ENCODE measurements around the gene PPP1R13B. TPM values are rescaled to one million over a fixed set of nuclear protein-coding genes. Genes with fewer than 3 reads are reported as not detected.
"Not testable (repeated sequence)": the region's sequence is repeated elsewhere in the genome, so short reads cannot be mapped to it uniquely, and the experiment has no call there.

PPP1R13B gene
- total RNA-seq, 4 donors from 2014 or later = 19.9 to 25.2 (median 23.6) TPM

DNA sequence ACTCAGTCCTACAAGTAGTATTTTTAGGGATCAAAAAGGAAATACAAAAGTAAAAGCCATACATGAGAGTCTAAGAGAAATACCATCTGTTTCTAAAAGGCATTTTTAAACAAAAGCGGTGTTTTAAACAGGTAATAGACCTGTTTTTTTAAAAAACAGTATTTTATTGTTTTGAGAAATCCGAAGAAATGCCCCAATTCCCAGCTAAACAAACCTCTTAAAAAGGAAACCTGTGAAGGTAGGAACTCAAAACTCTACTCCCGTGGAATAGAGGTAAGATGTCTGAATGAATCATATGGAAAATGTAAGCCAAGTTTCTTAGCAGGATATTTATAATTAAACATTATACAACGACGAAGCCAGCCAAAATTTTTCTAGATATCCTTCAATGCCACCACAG lies 2.0 kb downstream of the PPP1R13B start:
- H3K4me1 ChIP-seq = peaks cover 25 to 30% (median 28%) of the 10 kb centered on the region in 4 donors
- no peaks in the 10 kb centered on the region for H3K9me3 ChIP-seq
- intact Hi-C loops (cut with DNase I) = loop anchor here (5.0 kb wide), 1 partner anchor 38 kb away; no protein-coding TSS in a partner anchor
- no peak for TF ChIP-seq POLR2AphosphoS5 (IDR thresholded peaks at IDR 0.05)
- no peak for TF ChIP-seq CTCF (IDR thresholded peaks at IDR 0.05)
- TF ChIP-seq POLR2A (IDR thresholded peaks at IDR 0.05; ENCODE audit: low read depth) = no peak
- TF ChIP-seq EP300 (IDR thresholded peaks at IDR 0.05) = no peak
- no peak overlapping the region for H3K4me3 ChIP-seq
- H3K27ac ChIP-seq (replicated peaks in 1 of 4) = no peak overlapping the region
- peaks cover 0 to 11% (median 2%) of the 10 kb centered on the region in 4 donors for H3K36me3 ChIP-seq
- H3K27me3 ChIP-seq = no peaks in the 10 kb centered on the region
- no peak for DNase-seq (ENCODE audit: extremely low spot score)
- WGBS = 75% methylated on average over 5 of the region's 5 CpGs

- H3K27me3 ChIP-seq; H3K9me3 ChIP-seq; H3K27ac ChIP-seq (replicated peaks in 1 of 4); intact Hi-C loops (cut with DNase I); H3K4me3 ChIP-seq; DNase-seq (ENCODE audit: extremely low spot score): not testable (repeated sequence)
- peaks cover 11 to 43% (median 19%) of the 10 kb centered on the region in 4 donors for H3K4me1 ChIP-seq
- peaks cover 0 to 11% (median 2%) of the 10 kb centered on the region in 4 donors for H3K36me3 ChIP-seq
- 93% methylated on average over 12 of the region's 12 CpGs for WGBS
These were observed 6.1 kb downstream of the PPP1R13B start for GRCh38 chr14:103841265-103841664.

GRCh38 chr14:103840014-103840413 lies 7.4 kb downstream of the PPP1R13B start:
- H3K4me1 ChIP-seq = peaks cover under 1 to 31% (median 13%) of the 10 kb centered on the region in 4 donors

GRCh38 chr14:103839579-103839978 lies 7.8 kb downstream of the PPP1R13B start:
- DNase-seq (ENCODE audit: extremely low spot score) = no peak
- no peak overlapping the region for H3K4me3 ChIP-seq
- WGBS = 76% methylated on average over 1 of the region's 1 CpG
- TF ChIP-seq POLR2AphosphoS5 (IDR thresholded peaks at IDR 0.05) = no peak
- TF ChIP-seq EP300 (IDR thresholded peaks at IDR 0.05) = no peak
- no peak for TF ChIP-seq POLR2A (IDR thresholded peaks at IDR 0.05; ENCODE audit: low read depth)
- TF ChIP-seq CTCF (IDR thresholded peaks at IDR 0.05) = no peak
- no peak overlapping the region for H3K27ac ChIP-seq (replicated peaks in 1 of 4)
- no peaks in the 10 kb centered on the region for H3K27me3 ChIP-seq
- no peaks in the 10 kb centered on the region for H3K9me3 ChIP-seq
- peaks cover 0 to 31% (median 13%) of the 10 kb centered on the region in 4 donors for H3K4me1 ChIP-seq
- peaks cover 0 to 11% (median 2%) of the 10 kb centered on the region in 4 donors for H3K36me3 ChIP-seq
- intact Hi-C loops (cut with DNase I) = no loop called here

More at GRCh38 chr14:103840014-103840413, 7.4 kb downstream of the PPP1R13B start:
- DNase-seq (ENCODE audit: extremely low spot score) = no peak
- H3K27me3 ChIP-seq = no peaks in the 10 kb centered on the region
- H3K4me3 ChIP-seq = no peak overlapping the region
- WGBS = 77% methylated on average over 2 of the region's 2 CpGs
- TF ChIP-seq EP300 (IDR thresholded peaks at IDR 0.05) = no peak
- TF ChIP-seq POLR2A (IDR thresholded peaks at IDR 0.05; ENCODE audit: low read depth) = no peak
- TF ChIP-seq CTCF (IDR thresholded peaks at IDR 0.05) = no peak
- no peak for TF ChIP-seq POLR2AphosphoS5 (IDR thresholded peaks at IDR 0.05)
- peaks cover 0 to 11% (median 2%) of the 10 kb centered on the region in 4 donors for H3K36me3 ChIP-seq
- H3K9me3 ChIP-seq = no peaks in the 10 kb centered on the region
- H3K27ac ChIP-seq (replicated peaks in 1 of 4) = no peak overlapping the region
- intact Hi-C loops (cut with DNase I) = no loop called here

DNA sequence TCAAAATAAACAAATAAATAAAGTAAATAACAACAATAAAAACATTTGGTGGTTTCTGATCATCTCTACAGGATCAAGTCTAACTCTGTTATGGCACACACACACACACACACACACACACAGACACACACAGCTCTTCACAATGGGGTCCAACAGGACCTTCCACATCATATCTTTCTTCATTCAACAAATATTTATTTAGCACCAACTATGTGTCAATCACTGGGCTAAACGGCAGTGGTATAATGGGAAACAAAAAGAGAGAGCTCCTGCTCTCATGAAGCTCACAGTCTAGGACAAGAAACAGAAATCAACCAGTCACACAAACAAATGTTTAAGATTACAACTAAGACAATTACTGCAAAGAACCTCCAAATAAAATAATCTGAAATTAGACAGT lies 9.3 kb downstream of the PPP1R13B start:
- Histone ChIP-seq H3K9me3 (no peaks in the 10 kb centered on the region), H3K27me3 (no peaks in the 10 kb centered on the region), H3K36me3 (peaks cover 0 to 3% (median 1%) of the 10 kb centered on the region in 4 donors), H3K27ac (replicated peaks in 1 of 4) (no peak overlapping the region), H3K4me3 (no peak overlapping the region), H3K4me1 (peaks cover 0 to 31% (median 13%) of the 10 kb centered on the region in 4 donors)
- intact Hi-C loops (cut with DNase I) = no loop called here
- DNase-seq (ENCODE audit: extremely low spot score) = no peak
- TF ChIP-seq POLR2A (IDR thresholded peaks at IDR 0.05; ENCODE audit: low read depth) (no peak), CTCF (IDR thresholded peaks at IDR 0.05) (no peak), EP300 (IDR thresholded peaks at IDR 0.05) (no peak), POLR2AphosphoS5 (IDR thresholded peaks at IDR 0.05) (no peak)
- WGBS = 72% methylated on average over 1 of the region's 1 CpG
